ENCODE results near the gene CDHR3.

Gene CDHR3

GRCh38 chr7:106067678-106068077, 104.6 kb downstream of the CDHR3 start:
- Histone ChIP-seq H3K27me3 (ENCODE audit: low read depth) (no peaks in the 10 kb centered on the region), H3K4me1 (peaks cover 9% of the 10 kb centered on the region; the same call in 1 of the 2 replicates), H3K36me3 (replicated peaks) (no peaks in the 10 kb centered on the region), H3K9me3 (no peaks in the 10 kb centered on the region), H3K4me3 (no peak overlapping the region)
- no peak for DNase-seq (ENCODE audit: low spot score in 2 of 2)
- in situ Hi-C loops (cut with MboI; ENCODE audit: low sequenced_read_pairs), result loop anchor here (25.0 kb wide), 1 partner anchor 395 kb away; no protein-coding TSS in a partner anchor

GRCh38 chr7:106068538-106068961, 105.5 kb downstream of the CDHR3 start:
- no peak overlapping the region for H3K4me3 ChIP-seq
- H3K36me3 ChIP-seq (replicated peaks), result no peaks in the 10 kb centered on the region
- no peaks in the 10 kb centered on the region for H3K9me3 ChIP-seq
- in situ Hi-C loops (cut with MboI; ENCODE audit: low sequenced_read_pairs), result loop anchor here (25.0 kb wide), 1 partner anchor 394 kb away; no protein-coding TSS in a partner anchor
- peaks cover 9% of the 10 kb centered on the region; the same call in 1 of the 2 replicates for H3K4me1 ChIP-seq
- H3K27me3 ChIP-seq (ENCODE audit: low read depth), result no peaks in the 10 kb centered on the region
- no peak for DNase-seq (ENCODE audit: low spot score in 2 of 2)

DNA sequence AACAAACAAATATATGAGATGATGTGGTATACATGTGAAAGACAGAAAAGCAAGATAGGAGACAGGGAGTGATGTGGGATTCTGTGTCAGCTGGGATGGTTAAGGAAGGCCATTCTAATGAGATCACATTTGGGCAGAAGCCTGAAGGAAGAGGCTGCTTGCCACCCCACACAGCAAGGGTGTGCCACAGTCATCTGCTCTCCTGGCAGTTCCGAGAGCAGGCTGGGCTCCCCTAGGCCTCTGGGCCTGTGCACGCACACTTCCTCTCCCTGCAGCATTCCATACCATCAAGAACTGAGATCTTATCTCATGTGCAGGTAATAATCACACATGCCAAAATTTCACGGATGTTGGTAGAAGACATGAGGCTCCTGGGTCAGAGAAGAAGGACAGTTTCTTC, 105.9 kb downstream of the CDHR3 start:
- no peak overlapping the region for H3K4me3 ChIP-seq
- H3K36me3 ChIP-seq (replicated peaks), result no peaks in the 10 kb centered on the region
- H3K4me1 ChIP-seq, result peaks cover 9% of the 10 kb centered on the region; the same call in 1 of the 2 replicates
- H3K9me3 ChIP-seq, result no peaks in the 10 kb centered on the region
- DNase-seq (ENCODE audit: low spot score in 2 of 2), result no peak
- in situ Hi-C loops (cut with MboI; ENCODE audit: low sequenced_read_pairs), result loop anchor here (25.0 kb wide), 1 partner anchor 393 kb away; no protein-coding TSS in a partner anchor
- H3K27me3 ChIP-seq (ENCODE audit: low read depth), result no peaks in the 10 kb centered on the region

DNA sequence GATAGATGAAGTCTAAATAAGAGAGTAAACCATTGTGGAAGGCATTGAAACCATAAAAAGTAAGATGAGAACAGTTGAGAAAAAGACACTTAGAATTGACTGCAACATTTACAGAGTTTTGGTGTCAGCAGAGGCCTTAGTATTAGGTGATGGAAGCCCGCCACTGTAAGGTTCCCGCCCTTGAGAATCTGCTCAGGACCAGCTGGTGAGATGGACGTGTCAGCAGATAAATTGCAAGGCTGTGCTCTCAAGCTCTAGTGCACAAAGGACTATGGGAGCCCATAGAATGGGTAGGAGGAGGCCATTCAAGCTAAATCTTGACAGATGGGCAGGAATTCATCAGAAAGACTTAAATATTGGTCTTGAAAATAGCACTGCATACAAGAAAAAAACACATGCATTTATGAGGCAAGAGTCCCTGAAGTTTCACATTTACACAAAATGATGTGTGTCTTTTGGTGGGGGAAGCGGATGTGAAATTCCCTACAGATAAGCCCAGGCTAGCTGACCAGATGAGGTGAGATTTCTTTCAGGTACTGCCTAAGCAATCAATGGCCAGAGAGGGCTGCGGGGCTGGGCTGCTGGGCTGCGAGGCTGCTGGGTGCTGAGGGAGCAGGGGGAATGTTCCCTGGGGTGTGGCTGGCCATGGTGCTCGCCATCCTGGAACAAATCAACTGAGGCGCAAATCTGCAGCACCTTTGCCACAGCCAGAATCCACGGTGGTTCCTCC, 106.6 kb downstream of the CDHR3 start:
- peaks cover 9% of the 10 kb centered on the region; the same call in 1 of the 2 replicates for H3K4me1 ChIP-seq
- in situ Hi-C loops (cut with MboI; ENCODE audit: low sequenced_read_pairs), result loop anchor here (25.0 kb wide), 1 partner anchor 393 kb away; no protein-coding TSS in a partner anchor
- DNase-seq (ENCODE audit: low spot score in 2 of 2), result no peak

DNA sequence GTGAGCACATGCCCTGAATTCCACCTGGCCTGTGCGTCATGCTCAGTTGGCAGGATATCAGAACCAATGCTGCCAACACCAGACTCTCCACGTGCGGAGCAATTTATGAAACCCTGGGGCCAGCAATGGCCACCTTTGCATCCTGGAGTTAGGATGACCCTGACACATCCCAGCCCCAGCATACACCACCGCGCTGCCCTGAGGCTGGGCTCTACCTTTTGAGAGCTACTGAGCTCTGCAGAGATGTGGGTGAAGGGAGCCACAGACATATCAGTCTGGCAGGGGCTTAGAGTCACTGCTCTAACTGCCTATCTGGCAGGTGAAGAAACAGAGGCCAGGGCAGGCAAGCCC, 107.1 kb downstream of the CDHR3 start:
- Histone ChIP-seq H3K9me3 (no peaks in the 10 kb centered on the region), H3K4me3 (no peak overlapping the region), H3K4me1 (peaks cover 9% of the 10 kb centered on the region; the same call in 1 of the 2 replicates), H3K27me3 (ENCODE audit: low read depth) (no peaks in the 10 kb centered on the region), H3K36me3 (replicated peaks) (no peaks in the 10 kb centered on the region)
- no peak for DNase-seq (ENCODE audit: low spot score in 2 of 2)
- in situ Hi-C loops (cut with MboI; ENCODE audit: low sequenced_read_pairs), result loop anchor here (25.0 kb wide), 1 partner anchor 392 kb away; no protein-coding TSS in a partner anchor

More for the DNA sequence above, 106.6 kb downstream of the CDHR3 start:
- Histone ChIP-seq H3K9me3 (no peaks in the 10 kb centered on the region), H3K27me3 (ENCODE audit: low read depth) (no peaks in the 10 kb centered on the region), H3K36me3 (replicated peaks) (no peaks in the 10 kb centered on the region), H3K4me3 (no peak overlapping the region)

GRCh38 chr7:106070567-106071254, 107.6 kb downstream of the CDHR3 start:
- in situ Hi-C loops (cut with MboI; ENCODE audit: low sequenced_read_pairs), result loop anchor here (25.0 kb wide), 1 partner anchor 392 kb away; no protein-coding TSS in a partner anchor
- peaks cover 6% of the 10 kb centered on the region; the same call in 1 of the 2 replicates for H3K4me1 ChIP-seq
- no peak for DNase-seq (ENCODE audit: low spot score in 2 of 2)
- H3K9me3 ChIP-seq, result no peaks in the 10 kb centered on the region
- H3K36me3 ChIP-seq (replicated peaks), result no peaks in the 10 kb centered on the region
- no peaks in the 10 kb centered on the region for H3K27me3 ChIP-seq (ENCODE audit: low read depth)
- no peak overlapping the region for H3K4me3 ChIP-seq

DNA sequence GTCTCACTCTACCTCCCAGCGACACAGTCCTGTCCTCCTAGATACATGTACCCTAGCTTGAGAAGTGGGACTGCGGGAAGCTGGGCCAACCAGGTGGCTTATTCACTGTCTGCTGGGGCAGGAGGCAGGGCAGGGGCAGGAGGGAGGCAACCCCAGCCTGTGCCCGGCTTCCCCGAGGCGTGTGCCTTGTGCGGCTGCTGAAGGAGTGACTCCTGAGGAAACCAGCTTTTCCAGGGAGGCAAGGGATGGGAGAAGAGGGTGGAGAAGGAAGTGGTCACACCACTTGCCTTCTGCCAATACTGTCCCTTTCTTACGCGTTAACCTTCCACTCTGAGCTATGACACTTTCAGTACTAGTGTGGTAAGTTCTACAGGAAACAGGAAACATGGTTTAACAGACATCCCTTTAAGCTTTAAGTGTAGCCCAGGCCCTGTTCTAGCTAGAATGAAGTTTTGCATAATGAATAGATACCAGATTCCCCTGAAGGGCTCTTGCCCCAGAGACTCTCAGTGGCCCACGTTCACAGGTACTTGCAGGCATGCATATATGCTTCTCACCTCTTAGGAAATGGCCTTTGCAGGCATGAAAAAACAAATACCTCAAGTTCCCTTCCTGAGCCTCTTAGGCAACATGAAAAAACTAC, 108.4 kb downstream of the CDHR3 start:
- DNase-seq (ENCODE audit: low spot score in 2 of 2), result no peak
- 0 out of 2 replicates have a peak, but pooled peaks cover 4% of the 10 kb centered on the region for H3K4me1 ChIP-seq
- no peaks in the 10 kb centered on the region for H3K36me3 ChIP-seq (replicated peaks)
- H3K9me3 ChIP-seq, result no peaks in the 10 kb centered on the region
- H3K4me3 ChIP-seq, result no peak overlapping the region
- H3K27me3 ChIP-seq (ENCODE audit: low read depth), result no peaks in the 10 kb centered on the region
- in situ Hi-C loops (cut with MboI; ENCODE audit: low sequenced_read_pairs), result loop anchor here (25.0 kb wide), 1 partner anchor 391 kb away; no protein-coding TSS in a partner anchor

GRCh38 chr7:106071999-106072714, 109.1 kb downstream of the CDHR3 start:
- no peaks in the 10 kb centered on the region for H3K9me3 ChIP-seq
- no peak for DNase-seq (ENCODE audit: low spot score in 2 of 2)
- 0 out of 2 replicates have a peak, but pooled peaks cover 4% of the 10 kb centered on the region for H3K4me1 ChIP-seq
- H3K27me3 ChIP-seq (ENCODE audit: low read depth), result no peaks in the 10 kb centered on the region
- no peak overlapping the region for H3K4me3 ChIP-seq
- in situ Hi-C loops (cut with MboI; ENCODE audit: low sequenced_read_pairs), result loop anchor here (25.0 kb wide), 1 partner anchor 390 kb away; no protein-coding TSS in a partner anchor
- H3K36me3 ChIP-seq (replicated peaks), result no peaks in the 10 kb centered on the region

DNA sequence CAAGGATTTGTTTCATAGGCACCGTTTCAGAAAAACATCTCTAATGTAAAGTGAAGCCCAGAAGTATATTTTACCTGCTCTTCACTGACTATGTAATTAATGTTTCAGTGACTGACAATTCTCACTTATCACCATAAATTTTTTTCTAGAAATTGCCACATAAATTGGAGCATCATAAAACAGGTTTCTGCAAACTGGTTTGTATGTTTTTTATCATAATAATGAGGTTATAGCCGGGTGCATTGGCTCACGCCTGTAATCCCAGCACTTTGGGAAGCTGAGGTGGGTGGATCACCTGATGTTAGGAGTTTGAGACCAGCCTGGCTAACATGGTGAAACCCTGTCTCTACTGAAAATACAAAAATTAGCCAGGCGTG, 109.6 kb downstream of the CDHR3 start:
- DNase-seq (ENCODE audit: low spot score in 2 of 2), result no peak
- in situ Hi-C loops (cut with MboI; ENCODE audit: low sequenced_read_pairs), result loop anchor here (25.0 kb wide), 1 partner anchor 390 kb away; no protein-coding TSS in a partner anchor
- H3K4me1 ChIP-seq, result 0 out of 2 replicates have a peak, but pooled peaks cover 4% of the 10 kb centered on the region
- H3K9me3 ChIP-seq, result no peaks in the 10 kb centered on the region
- H3K4me3 ChIP-seq, result no peak overlapping the region
- H3K27me3 ChIP-seq (ENCODE audit: low read depth), result no peaks in the 10 kb centered on the region
- no peaks in the 10 kb centered on the region for H3K36me3 ChIP-seq (replicated peaks)

GRCh38 chr7:106073701-106074100, 110.6 kb downstream of the CDHR3 start:
- in situ Hi-C loops (cut with MboI; ENCODE audit: low sequenced_read_pairs), result loop anchor here (25.0 kb wide), 1 partner anchor 389 kb away; no protein-coding TSS in a partner anchor
- Histone ChIP-seq H3K4me3 (no peak overlapping the region), H3K9me3 (no peaks in the 10 kb centered on the region), H3K36me3 (replicated peaks) (no peaks in the 10 kb centered on the region), H3K27me3 (ENCODE audit: low read depth) (no peaks in the 10 kb centered on the region), H3K4me1 (0 out of 2 replicates have a peak, but pooled peaks cover 4% of the 10 kb centered on the region)
- no peak for DNase-seq (ENCODE audit: low spot score in 2 of 2)

- no peak for DNase-seq (ENCODE audit: low spot score in 2 of 2)
- in situ Hi-C loops (cut with MboI; ENCODE audit: low sequenced_read_pairs), result loop anchor here (25.0 kb wide), 1 partner anchor 388 kb away; no protein-coding TSS in a partner anchor
- Histone ChIP-seq H3K4me1 (0 out of 2 replicates have a peak, but pooled peaks cover 4% of the 10 kb centered on the region), H3K36me3 (replicated peaks) (no peaks in the 10 kb centered on the region), H3K27me3 (ENCODE audit: low read depth) (no peaks in the 10 kb centered on the region), H3K9me3 (no peaks in the 10 kb centered on the region), H3K4me3 (no peak overlapping the region)
These were observed 111.2 kb downstream of the CDHR3 start for GRCh38 chr7:106074257-106074656.

DNA sequence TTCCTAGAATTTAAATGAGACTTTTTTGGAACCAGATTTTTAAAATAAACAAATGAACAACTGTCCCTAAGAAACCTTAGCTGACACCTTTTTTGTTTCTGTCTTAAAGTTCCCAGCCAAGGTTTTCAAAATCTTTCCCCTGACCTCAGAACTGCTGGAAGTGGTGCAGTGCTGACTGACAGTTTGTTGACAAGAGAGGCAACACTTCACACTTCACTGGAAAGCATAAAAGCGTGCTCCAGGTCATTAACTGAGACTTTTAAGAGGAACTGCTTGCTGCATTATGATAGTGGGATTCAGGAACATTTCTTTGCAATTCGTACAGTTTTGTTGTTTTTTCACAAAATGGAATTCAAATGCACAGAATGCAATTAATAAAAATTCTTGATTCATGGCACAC, 112.9 kb downstream of the CDHR3 start:
- Histone ChIP-seq H3K27me3 (ENCODE audit: low read depth) (no peaks in the 10 kb centered on the region), H3K9me3 (no peaks in the 10 kb centered on the region), H3K36me3 (replicated peaks) (no peaks in the 10 kb centered on the region), H3K4me3 (no peak overlapping the region), H3K4me1 (0 out of 2 replicates have a peak, but pooled peaks cover 4% of the 10 kb centered on the region)
- in situ Hi-C loops (cut with MboI; ENCODE audit: low sequenced_read_pairs), result no loop called here
- no peak for DNase-seq (ENCODE audit: low spot score in 2 of 2)

- H3K9me3 ChIP-seq, result no peaks in the 10 kb centered on the region
- H3K4me3 ChIP-seq, result no peak overlapping the region
- H3K36me3 ChIP-seq (replicated peaks), result no peaks in the 10 kb centered on the region
- in situ Hi-C loops (cut with MboI; ENCODE audit: low sequenced_read_pairs), result no loop called here
- 0 out of 2 replicates have a peak, but pooled peaks cover 4% of the 10 kb centered on the region for H3K4me1 ChIP-seq
- H3K27me3 ChIP-seq (ENCODE audit: low read depth), result no peaks in the 10 kb centered on the region
- no peak for DNase-seq (ENCODE audit: low spot score in 2 of 2)
These were observed 113.5 kb downstream of the CDHR3 start for GRCh38 chr7:106076537-106076936.
